PC-9 (cell line): ENCODE results near the gene CTBP2. TPM values are rescaled to one million over a fixed set of nuclear protein-coding genes. Genes with fewer than 3 reads are reported as not detected.

Experiments used
- BruUV-seq: library from RNA; stranded (reverse); fragments of 400-500 nt; replicated peaks from 2 replicates; lab custom pipeline; 2021; lab: Mats Ljungman, UMichigan
- CTCF ChIA-PET: fragments of 300-600 bp; sonication (Branson Sonifier 250); formaldehyde crosslinking; loops from one replicate; lab custom pipeline; 2022; ENCODE audit warnings: antibody characterized with exemption; lab: Charles Lee
- POLR2A ChIA-PET: fragments of 300-600 bp; sonication (Branson Sonifier 250); formaldehyde crosslinking; loops from one replicate; lab custom pipeline; 2022; ENCODE audit warnings: antibody characterized with exemption; ENCODE audit not compliant: unreplicated experiment; lab: Charles Lee
- DNase-seq, 2 experiments: peaks; one replicate each; pipeline versions ENCODE4 v3.0.0 to v3.0.0-alpha.2; 2015 to 2022; ENCODE audit warnings: mixed read lengths in 1 of 2
- H2AFZ ChIP-seq: fragments of 200-600 bp; sonication (generic); 2 replicates; pipeline ENCODE4 v1.8.1; 2017; ENCODE audit warnings: antibody characterized with exemption
- H3F3A ChIP-seq: fragments of 200-600 bp; sonication (generic); 2 replicates; pipeline ENCODE4 v1.8.1; 2017; ENCODE audit warnings: antibody characterized with exemption, mild to moderate bottlenecking, low read depth; ENCODE audit not compliant: insufficient read depth
- H3K27ac ChIP-seq: fragments of 200-600 bp; sonication (generic); 2 replicates; pipeline ENCODE4 v1.6.1; 2016; ENCODE audit warnings: mixed run types
- H3K27me3 ChIP-seq: fragments of 200-600 bp; sonication (generic); 2 replicates; pipeline ENCODE4 v1.6.1; 2016; ENCODE audit warnings: low read depth, mixed run types; ENCODE audit not compliant: insufficient read depth
- H3K36me3 ChIP-seq: fragments of 200-600 bp; sonication (generic); 2 replicates; pipeline ENCODE4 v1.6.1; 2016; ENCODE audit warnings: low read depth, mixed run types
- H3K4me1 ChIP-seq: fragments of 200-600 bp; sonication (generic); replicated peaks from 2 replicates; pipeline ENCODE4 v1.6.1; 2016; ENCODE audit warnings: mixed run types; ENCODE audit not compliant: insufficient read depth
- H3K4me2 ChIP-seq: fragments of 200-600 bp; sonication (generic); 2 replicates; pipeline ENCODE4 v1.6.1; 2017; ENCODE audit warnings: mixed run types
- H3K4me3 ChIP-seq: fragments of 200-600 bp; sonication (generic); 2 replicates; pipeline ENCODE4 v1.6.1; 2016; ENCODE audit warnings: mixed run types
- H3K79me2 ChIP-seq: fragments of 200-600 bp; sonication (generic); 2 replicates; pipeline ENCODE4 v1.6.1; 2017; ENCODE audit warnings: low read depth, mixed run types
- H3K9me2 ChIP-seq: fragments of 200-600 bp; sonication (generic); 2 replicates; pipeline ENCODE4 v1.8.1; 2017; ENCODE audit warnings: mild to moderate bottlenecking; ENCODE audit not compliant: insufficient read depth
- H3K9me3 ChIP-seq: fragments of 200-600 bp; sonication (generic); 2 replicates; pipeline ENCODE4 v1.8.1; 2016; ENCODE audit warnings: low read depth; ENCODE audit not compliant: insufficient read depth
- H4K20me1 ChIP-seq: fragments of 200-600 bp; sonication (generic); 2 replicates; pipeline ENCODE4 v1.8.1; 2017; ENCODE audit not compliant: insufficient read depth
- CTCF ChIP-seq: fragments of 200-600 bp; sonication (generic); conservative IDR thresholded peaks from 2 replicates; pipeline ENCODE4 v1.6.1; 2017; ENCODE audit warnings: mixed run types, antibody characterized with exemption, mild to moderate bottlenecking, moderate library complexity
- EZH2 ChIP-seq: fragments of 200-600 bp; sonication (generic); IDR thresholded peaks from 2 replicates; pipeline ENCODE4 v1.8.0; 2017; ENCODE audit warnings: antibody characterized with exemption, low read depth
- intact Hi-C: fragments of 100-400 bp; cut with micrococcal nuclease; formaldehyde crosslinking; loops from one replicate; pipeline ENCODE4 v1.10.0; 2022; ENCODE audit not compliant: unreplicated experiment
- total RNA-seq: library from RNA; stranded (reverse); gene quantifications from 2 replicates; pipeline ENCODE4 v1.2.3, GENCODE V29; 2021

CTBP2 gene
- total RNA-seq, 1 experiment from 2014 or later, result 60.5 TPM

- Histone ChIP-seq H3K9me3 (no peaks in the 10 kb centered on the region), H2AFZ (no peak overlapping the region), H3K27ac (peak overlapping the region; percentile 41; the same call in 1 of the 2 replicates), H3K4me3 (no peak overlapping the region), H3K27me3 (no peaks in the 10 kb centered on the region), H3K36me3 (0 out of 2 replicates have a peak, but pooled peaks cover 4% of the 10 kb centered on the region), H4K20me1 (no peaks in the 10 kb centered on the region), H3K4me2 (no peak overlapping the region), H3F3A (peaks cover 5% of the 10 kb centered on the region; the same call in 1 of the 2 replicates), H3K79me2 (peaks cover 76% of the 10 kb centered on the region), H3K4me1 (peaks cover 28% of the 10 kb centered on the region), H3K9me2 (no peaks in the 10 kb centered on the region)
- no peak for TF ChIP-seq CTCF
- TF ChIP-seq EZH2, result no peak
- ChIA-PET POLR2A (no interaction called here), CTCF (no interaction called here)
- intact Hi-C loops, result loop anchor here (1.0 to 5.0 kb wide), 2 partner anchors 30 to 683 kb away; partner anchors contain the start of gene EDRF1
- no peak for DNase-seq
- BruUV-seq, result no TSS peak
Measured at GRCh38 chr10:125034675-125035074, 125.7 kb downstream of the CTBP2 start.

GRCh38 chr10:125033146-125033924 lies 127.0 kb downstream of the CTBP2 start:
- no peak overlapping the region for H3K27ac ChIP-seq
- no peak overlapping the region for H3K4me2 ChIP-seq
- CTCF ChIA-PET, result no interaction called here
- H3K27me3 ChIP-seq, result no peaks in the 10 kb centered on the region
- H2AFZ ChIP-seq, result no peak overlapping the region
- TF ChIP-seq CTCF (no peak), EZH2 (no peak)
- H3K9me2 ChIP-seq, result no peaks in the 10 kb centered on the region
- H4K20me1 ChIP-seq, result no peaks in the 10 kb centered on the region; the same call in 1 of the 2 replicates
- H3K36me3 ChIP-seq, result 0 out of 2 replicates have a peak, but pooled peaks cover 4% of the 10 kb centered on the region
- BruUV-seq, result no TSS peak
- peaks cover 28% of the 10 kb centered on the region for H3K4me1 ChIP-seq
- POLR2A ChIA-PET, result no interaction called here
- H3K9me3 ChIP-seq, result no peaks in the 10 kb centered on the region
- H3K79me2 ChIP-seq, result peaks cover 75% of the 10 kb centered on the region
- no peak overlapping the region for H3K4me3 ChIP-seq
- H3F3A ChIP-seq, result peaks cover 5% of the 10 kb centered on the region; the same call in 1 of the 2 replicates
- no peak for DNase-seq
- intact Hi-C loops, result no loop called here

GRCh38 chr10:125032474-125033020 lies 127.8 kb downstream of the CTBP2 start:
- Histone ChIP-seq H3K27ac (no peak overlapping the region), H3K9me2 (no peaks in the 10 kb centered on the region), H3K4me2 (no peak overlapping the region), H3K36me3 (0 out of 2 replicates have a peak, but pooled peaks cover 4% of the 10 kb centered on the region), H3K27me3 (no peaks in the 10 kb centered on the region), H3K4me3 (no peak overlapping the region), H3F3A (peaks cover 2% of the 10 kb centered on the region; the same call in 1 of the 2 replicates), H2AFZ (no peak overlapping the region), H3K79me2 (peaks cover 69% of the 10 kb centered on the region), H4K20me1 (no peaks in the 10 kb centered on the region; the same call in 1 of the 2 replicates), H3K4me1 (peaks cover 22% of the 10 kb centered on the region), H3K9me3 (no peaks in the 10 kb centered on the region)
- intact Hi-C loops, result no loop called here
- no peak for DNase-seq
- BruUV-seq, result no TSS peak
- TF ChIP-seq EZH2 (no peak), CTCF (no peak)
- ChIA-PET CTCF (no interaction called here), POLR2A (no interaction called here)
